Fibroblast of pulmonary artery (primary cell): ENCODE data around the gene CSRNP3.
"Not testable (repeated sequence)": the region's sequence is repeated elsewhere in the genome, so short reads cannot be mapped to it uniquely, and the experiment has no call there.

ENCODE experiments used
- DNase-seq: peaks from one replicate; pipeline ENCODE4 v3.0.0-alpha.2; 2010; ENCODE audit warnings: low read depth
- H3K4me3 ChIP-seq: replicated peaks from 2 replicates; pipeline ENCODE4 v1.5.1; 2011; ENCODE audit warnings: low read depth, mild to moderate bottlenecking, control low read depth, low read length, moderate library complexity
- CTCF ChIP-seq: IDR thresholded peaks from 2 replicates; pipeline ENCODE4 v1.5.1; 2011; ENCODE audit warnings: mild to moderate bottlenecking, control low read depth, low read length, inconsistent platforms; ENCODE audit errors: missing control alignments

The CSRNP3 gene

GRCh38 chr2:165651233-165651632 lies 181.7 kb downstream of the CSRNP3 start:
- no peak overlapping the region for H3K4me3 ChIP-seq
- DNase-seq: no peak
- no peak for TF ChIP-seq CTCF

- no peak for DNase-seq
- no peak overlapping the region for H3K4me3 ChIP-seq
Measured at GRCh38 chr2:165655661-165656060, 186.2 kb downstream of the CSRNP3 start.

GRCh38 chr2:165660361-165660760 lies 190.9 kb downstream of the CSRNP3 start:
- no peak for TF ChIP-seq CTCF
- H3K4me3 ChIP-seq: no peak overlapping the region
- DNase-seq: no peak

More at GRCh38 chr2:165655661-165656060, 186.2 kb downstream of the CSRNP3 start:
- TF ChIP-seq CTCF: no peak

- no peak for DNase-seq
- H3K4me3 ChIP-seq: no peak overlapping the region
- no peak for TF ChIP-seq CTCF
Measured at GRCh38 chr2:165662720-165663119, 193.2 kb downstream of the CSRNP3 start.

DNA sequence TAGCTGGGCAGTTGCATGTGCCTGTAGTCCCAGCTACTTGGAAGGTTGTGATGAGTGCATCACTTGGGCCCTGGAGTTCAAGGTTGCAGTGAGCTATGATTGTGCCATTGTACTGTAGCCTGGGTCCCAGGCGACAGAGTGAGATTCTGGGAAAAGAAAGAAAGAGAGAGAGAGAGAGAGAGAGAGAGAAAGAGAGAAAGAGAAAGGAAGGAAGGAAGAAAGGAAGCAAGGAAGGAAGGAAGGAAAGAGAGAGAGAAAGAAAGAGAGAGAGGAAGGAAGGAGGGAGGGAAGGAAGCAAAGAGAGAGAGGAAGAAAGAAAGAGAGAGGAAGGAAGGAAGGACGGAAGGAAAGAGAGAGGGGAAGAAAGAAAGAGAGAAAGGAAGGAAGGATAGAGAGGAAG lies 196.1 kb downstream of the CSRNP3 start:
- no peak for DNase-seq
- H3K4me3 ChIP-seq: no peak overlapping the region
- TF ChIP-seq CTCF: no peak

GRCh38 chr2:165666073-165666472 lies 196.6 kb downstream of the CSRNP3 start:
- DNase-seq, H3K4me3 ChIP-seq: not testable (repeated sequence)

DNA sequence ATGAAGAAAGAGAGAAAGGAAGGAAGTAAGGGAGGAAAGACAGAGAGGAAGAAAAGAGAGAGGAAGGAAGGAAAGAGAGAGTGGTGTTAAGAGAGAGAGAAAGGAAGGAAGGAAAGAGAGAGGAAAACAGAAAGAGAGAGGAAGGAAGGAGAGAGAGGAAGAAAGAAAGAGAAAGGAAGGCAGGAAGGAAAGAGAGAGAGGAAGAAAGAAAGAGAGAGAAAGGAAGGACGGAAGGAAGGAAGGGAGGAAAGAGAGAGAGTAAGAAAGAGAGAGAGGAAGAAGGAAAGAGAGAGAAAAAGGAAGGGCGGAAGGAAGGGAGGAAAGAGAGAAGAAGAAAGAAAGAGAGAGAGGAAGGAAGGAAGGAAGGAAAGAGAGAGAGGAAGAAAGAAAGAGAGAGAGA lies 197.1 kb downstream of the CSRNP3 start:
- no peak for DNase-seq
- no peak overlapping the region for H3K4me3 ChIP-seq
- TF ChIP-seq CTCF: no peak

- H3K4me3 ChIP-seq: no peak overlapping the region
- no peak for DNase-seq
- TF ChIP-seq CTCF: no peak
Measured at GRCh38 chr2:165667375-165667774, 197.9 kb downstream of the CSRNP3 start.
